ENCODE results near the gene ARID3B.

ARID3B gene

GRCh38 chr15:74646480-74646879 lies 105.5 kb downstream of the ARID3B start:
- DNase-seq: no peak
